HFFc6 (cell line): ENCODE results near the gene CABYR. TPM values are rescaled to one million over a fixed set of nuclear protein-coding genes. Genes with fewer than 3 reads are reported as not detected.
A peak's percentile ranks its signal among the peaks of the same experiment; 100 is the strongest.

Experiments
- DNase-seq: peaks from one replicate; pipeline ENCODE4 v3.0.0-alpha.2; 2018
- H3K27ac Mint-ChIP-seq: 2 replicates; pipeline ENCODE4 v1.8.0; 2020; ENCODE audit warnings: mild to moderate bottlenecking, mixed read lengths
- H3K27me3 Mint-ChIP-seq: 2 replicates; pipeline ENCODE4 v1.8.0; 2021; ENCODE audit warnings: mild to moderate bottlenecking, moderate library complexity, mixed read lengths; ENCODE audit not compliant: insufficient read depth
- H3K36me3 Mint-ChIP-seq: 2 replicates; pipeline ENCODE4 v1.8.0; 2021; ENCODE audit warnings: low read depth, mixed read lengths
- H3K4me1 Mint-ChIP-seq: 2 replicates; pipeline ENCODE4 v1.8.0; 2020; ENCODE audit warnings: low read depth, mixed read lengths
- H3K4me3 Mint-ChIP-seq: 2 replicates; pipeline ENCODE4 v1.8.0; 2020; ENCODE audit warnings: mild to moderate bottlenecking, moderate library complexity, mixed read lengths
- H3K9me3 Mint-ChIP-seq: 2 replicates; pipeline ENCODE4 v1.8.0; 2020; ENCODE audit warnings: mild to moderate bottlenecking, mixed read lengths
- CTCF ChIP-seq: fragments of 200-600 bp; sonication (generic); IDR thresholded peaks from 2 replicates; pipeline ENCODE4 v1.5.0; 2021; ENCODE audit warnings: antibody characterized with exemption, mild to moderate bottlenecking
- total RNA-seq, 6 experiments: library from RNA; stranded (reverse); fragmentation: NEBNext Ultra II Directional; extraction: Animal tissue kit (Norgen Biotek cat#: 25700); gene quantifications; 2 replicates in 1 of 6; 3 replicates in 5 of 6; pipeline ENCODE4 v1.2.3, GENCODE V29; 2021

CABYR gene
- total RNA-seq, 6 experiments from 2014 or later = 1.2 to 3.6 (median 3.2) TPM

GRCh38 chr18:24095976-24096375 lies 42.9 kb upstream of the CABYR start:
- peaks cover 19% of the 10 kb centered on the region for H3K4me1 Mint-ChIP-seq
- H3K4me3 Mint-ChIP-seq = no peak overlapping the region
- TF ChIP-seq CTCF = no peak
- H3K27ac Mint-ChIP-seq = no peak overlapping the region
- H3K27me3 Mint-ChIP-seq = no peaks in the 10 kb centered on the region; the same call in 1 of the 2 replicates
- peaks cover 9% of the 10 kb centered on the region for H3K9me3 Mint-ChIP-seq
- peaks cover 14% of the 10 kb centered on the region for H3K36me3 Mint-ChIP-seq
- DNase-seq = peak; percentile 21

- Mint-ChIP-seq H3K4me3 (no peak overlapping the region), H3K9me3 (no peaks in the 10 kb centered on the region), H3K27me3 (no peaks in the 10 kb centered on the region; the same call in 1 of the 2 replicates), H3K4me1 (no peaks in the 10 kb centered on the region), H3K27ac (no peak overlapping the region), H3K36me3 (no peaks in the 10 kb centered on the region)
- TF ChIP-seq CTCF = no peak
- DNase-seq = no peak
These were observed 35.4 kb upstream of the CABYR start for GRCh38 chr18:24103320-24104021.

GRCh38 chr18:24104486-24104885 lies 34.4 kb upstream of the CABYR start:
- H3K4me3 Mint-ChIP-seq = no peak overlapping the region
- H3K36me3 Mint-ChIP-seq = no peaks in the 10 kb centered on the region
- TF ChIP-seq CTCF = no peak
- H3K4me1 Mint-ChIP-seq = no peaks in the 10 kb centered on the region
- DNase-seq = no peak
- H3K27me3 Mint-ChIP-seq = no peaks in the 10 kb centered on the region; the same call in 1 of the 2 replicates
- no peak overlapping the region for H3K27ac Mint-ChIP-seq
- H3K9me3 Mint-ChIP-seq = no peaks in the 10 kb centered on the region

GRCh38 chr18:24108641-24109040 lies 30.2 kb upstream of the CABYR start:
- no peak overlapping the region for H3K27ac Mint-ChIP-seq
- no peak overlapping the region for H3K4me3 Mint-ChIP-seq
- H3K36me3 Mint-ChIP-seq = no peaks in the 10 kb centered on the region
- no peak for TF ChIP-seq CTCF
- DNase-seq = no peak
- peaks cover 10% of the 10 kb centered on the region for H3K4me1 Mint-ChIP-seq
- H3K27me3 Mint-ChIP-seq = no peaks in the 10 kb centered on the region; the same call in 1 of the 2 replicates
- H3K9me3 Mint-ChIP-seq = no peaks in the 10 kb centered on the region

GRCh38 chr18:24111936-24112335 lies 26.9 kb upstream of the CABYR start:
- peaks cover 10% of the 10 kb centered on the region for H3K4me1 Mint-ChIP-seq
- H3K27ac Mint-ChIP-seq = no peak overlapping the region
- H3K9me3 Mint-ChIP-seq = no peaks in the 10 kb centered on the region
- no peak for TF ChIP-seq CTCF
- H3K27me3 Mint-ChIP-seq = no peaks in the 10 kb centered on the region
- no peaks in the 10 kb centered on the region for H3K36me3 Mint-ChIP-seq
- DNase-seq = no peak
- no peak overlapping the region for H3K4me3 Mint-ChIP-seq
